Immature natural killer cell (primary cell): ENCODE data around the gene UTP20. TPM values are rescaled to one million over a fixed set of nuclear protein-coding genes. Genes with fewer than 3 reads are reported as not detected.

Experiments
- DNase-seq, 3 donors: peaks; one replicate each; pipeline ENCODE4 v3.0.0; 2022; ENCODE audit warnings: mixed read lengths in 1 of 3
- H3K27ac Mint-ChIP-seq, 6 donors: one replicate each; pipeline ENCODE4 v1.8.0; 2020; ENCODE audit warnings: mixed read lengths in 6 of 6, mild to moderate bottlenecking in 5 of 6, inconsistent platforms in 4 of 6, moderate library complexity in 3 of 6
- H3K27me3 Mint-ChIP-seq, 3 donors: one replicate each; pipeline ENCODE4 v1.8.0; 2020 to 2021; ENCODE audit warnings: low read depth in 3 of 3, mild to moderate bottlenecking in 3 of 3, mixed read lengths in 3 of 3, moderate library complexity in 3 of 3, inconsistent platforms in 1 of 3
- H3K36me3 Mint-ChIP-seq, 3 donors: one replicate each; pipeline ENCODE4 v1.8.0; 2020; ENCODE audit warnings: mixed read lengths in 3 of 3, inconsistent platforms in 2 of 3, mild to moderate bottlenecking in 2 of 3
- H3K4me1 Mint-ChIP-seq, 2 donors: one replicate each; pipeline ENCODE4 v1.8.0; 2020; ENCODE audit warnings: inconsistent platforms in 2 of 2, mild to moderate bottlenecking in 2 of 2, mixed read lengths in 2 of 2, moderate library complexity in 1 of 2
- H3K4me3 Mint-ChIP-seq, 5 donors: one replicate each; pipeline ENCODE4 v1.8.0; 2020; ENCODE audit warnings: mild to moderate bottlenecking in 5 of 5, mixed read lengths in 5 of 5, inconsistent platforms in 3 of 5, moderate library complexity in 3 of 5
- H3K9me3 Mint-ChIP-seq, 6 donors: one replicate each; pipeline ENCODE4 v1.8.0; 2020; ENCODE audit warnings: mild to moderate bottlenecking in 6 of 6, mixed read lengths in 6 of 6, inconsistent platforms in 4 of 6, moderate library complexity in 3 of 6
- polyA plus RNA-seq, 3 donors: library from polyadenylated mRNA; unstranded; fragments of 300-500 nt; fragmentation: Illumina TruSeq; gene quantifications; one replicate each; pipeline ENCODE4 v1.2.3, GENCODE V29; 2021

The UTP20 gene
- 1 to 10 TPM; 1.2 to 4.8 (median 1.9) TPM for polyA plus RNA-seq

DNA sequence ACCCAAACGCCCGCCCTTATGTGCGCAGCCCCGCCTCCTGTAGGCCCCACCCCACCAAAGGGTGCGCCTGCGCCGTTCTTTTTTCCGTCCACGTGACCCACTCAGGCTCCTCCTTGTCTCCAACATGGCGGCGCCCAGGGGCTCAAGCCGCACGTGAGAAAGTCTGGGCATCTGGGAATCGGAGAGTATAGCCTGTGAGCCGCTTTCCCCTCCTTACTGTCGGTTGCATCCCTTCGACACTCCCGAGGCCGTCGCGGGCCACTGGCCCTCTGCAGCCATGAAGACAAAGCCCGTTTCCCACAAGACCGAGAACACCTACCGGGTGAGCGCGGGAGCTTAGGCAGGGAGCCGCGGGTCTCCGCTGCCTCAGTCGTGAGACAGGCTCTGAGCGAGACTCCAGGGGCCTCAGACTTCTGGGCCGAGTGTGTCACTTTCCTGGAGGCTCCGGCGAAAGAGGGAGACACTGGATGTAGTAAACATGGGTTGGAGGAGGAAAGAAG is at the start of gene UTP20:
TSS of gene UTP20 (plus strand) at position 100 of the 500 bp plus-strand sequence. CDS start at position 278, 178 bp downstream.
- H3K9me3 Mint-ChIP-seq, result no peaks in the 10 kb centered on the region
- H3K27ac Mint-ChIP-seq, result peak within 1 kb of the TSS in 5 of 6 donors; percentile 46 to 84 (median 68)
- peaks cover 0 to 4% (median 3%) of the 10 kb centered on the region in 3 donors for H3K36me3 Mint-ChIP-seq
- H3K4me3 Mint-ChIP-seq, result peak within 1 kb of the TSS; percentile 92 to 96 (median 94)
- peaks cover 0 to 7% (median 5%) of the 10 kb centered on the region in 3 donors for H3K27me3 Mint-ChIP-seq
- peak; percentile 88 to 91 (median 88) for DNase-seq
- peaks cover 11 to 17% of the 10 kb centered on the region in 2 donors for H3K4me1 Mint-ChIP-seq

DNA sequence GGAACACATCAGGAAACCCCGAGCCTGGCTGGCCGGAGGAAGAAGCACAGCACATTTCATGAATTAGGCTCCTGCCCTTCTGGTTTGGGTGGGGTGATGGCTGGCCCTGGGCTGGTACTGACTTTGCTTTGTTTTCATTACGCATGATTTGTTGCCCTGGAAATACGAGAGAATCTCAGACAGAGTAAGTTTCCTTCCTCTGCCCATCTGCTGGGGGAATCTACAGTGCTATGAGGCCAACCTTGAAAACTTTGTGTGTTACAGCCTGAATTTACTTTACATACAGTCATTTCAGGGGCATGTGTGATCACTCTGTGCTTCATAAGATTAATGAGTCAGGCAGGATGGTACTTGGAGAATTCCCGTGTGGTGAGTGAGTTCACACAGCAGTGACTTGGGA is 49.4 kb upstream of the UTP20 start:
- H3K4me3 Mint-ChIP-seq, result no peak overlapping the region
- H3K36me3 Mint-ChIP-seq, result no peaks in the 10 kb centered on the region
- H3K9me3 Mint-ChIP-seq, result peaks cover 0 to 8% (median 0%) of the 10 kb centered on the region in 6 donors
- H3K27ac Mint-ChIP-seq, result no peak overlapping the region
- H3K4me1 Mint-ChIP-seq, result no peaks in the 10 kb centered on the region
- peaks cover 0 to 16% (median 3%) of the 10 kb centered on the region in 3 donors for H3K27me3 Mint-ChIP-seq
- DNase-seq, result no peak

DNA sequence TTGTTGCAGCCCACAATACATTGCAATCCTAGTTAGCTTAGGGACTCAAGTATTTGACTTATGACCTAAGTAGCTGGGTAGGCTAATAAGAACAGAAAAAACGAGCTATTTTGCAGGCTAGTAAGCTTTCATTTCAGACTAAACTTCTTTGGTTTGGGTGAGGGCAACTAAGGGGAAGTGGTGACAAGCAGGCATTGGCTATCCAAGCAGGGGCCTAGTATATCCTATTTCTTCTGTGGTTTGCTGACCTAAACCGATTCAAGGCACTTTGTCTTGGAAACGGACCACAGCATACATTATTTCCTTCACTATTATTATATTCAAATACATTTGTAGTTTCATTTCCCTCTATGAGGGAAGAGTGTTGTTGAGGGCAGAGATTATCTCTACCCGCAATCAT is 48.3 kb upstream of the UTP20 start:
- H3K4me1 Mint-ChIP-seq, result no peaks in the 10 kb centered on the region
- H3K27me3 Mint-ChIP-seq, result peaks cover 0 to 13% (median 3%) of the 10 kb centered on the region in 3 donors
- no peak for DNase-seq
- no peaks in the 10 kb centered on the region for H3K36me3 Mint-ChIP-seq
- H3K4me3 Mint-ChIP-seq, result no peak overlapping the region
- no peak overlapping the region for H3K27ac Mint-ChIP-seq
- peaks cover 0 to 8% (median 0%) of the 10 kb centered on the region in 6 donors for H3K9me3 Mint-ChIP-seq

DNA sequence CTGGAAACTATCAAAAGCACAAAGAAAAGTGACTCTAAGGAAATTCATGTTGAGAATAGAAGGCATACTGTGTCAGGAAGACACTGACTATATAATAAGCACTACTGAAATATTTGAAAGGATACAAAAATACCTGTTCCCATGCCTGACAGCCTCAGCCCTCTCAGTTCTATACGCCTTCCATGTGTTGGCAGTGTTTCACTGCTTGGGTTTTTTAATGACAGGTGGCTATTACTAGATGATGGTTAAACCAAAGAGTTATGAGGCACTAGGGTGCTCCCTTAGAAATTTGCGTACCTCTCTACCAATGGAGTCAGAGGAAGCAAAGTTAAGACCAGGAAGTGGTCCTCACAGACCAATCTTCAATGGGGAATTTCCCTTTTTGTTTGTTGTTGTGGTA is 44.2 kb upstream of the UTP20 start:
- Mint-ChIP-seq H3K27me3 (peaks cover 0 to 6% (median 3%) of the 10 kb centered on the region in 3 donors), H3K4me1 (no peaks in the 10 kb centered on the region), H3K27ac (no peak overlapping the region), H3K36me3 (no peaks in the 10 kb centered on the region), H3K4me3 (no peak overlapping the region), H3K9me3 (peaks cover 0 to 8% (median 0%) of the 10 kb centered on the region in 6 donors)
- DNase-seq, result no peak

DNA sequence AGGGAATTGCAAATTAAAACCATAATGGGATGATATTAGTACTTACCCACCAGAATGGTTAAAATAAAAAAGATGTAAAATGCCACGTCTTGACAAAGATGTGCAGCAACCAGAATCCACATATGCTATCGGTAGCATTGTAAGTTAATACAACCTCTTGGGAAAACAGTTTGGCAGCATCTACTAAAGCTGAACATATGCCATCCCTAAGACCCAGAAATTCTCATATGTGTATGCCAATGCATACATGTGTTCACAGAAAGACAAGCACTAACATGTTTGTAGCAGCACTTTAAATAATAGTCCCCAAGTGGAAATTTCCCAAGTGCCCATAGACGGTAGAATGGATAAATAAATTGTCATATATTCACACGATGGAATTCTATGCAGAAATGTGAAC is 41.6 kb upstream of the UTP20 start:
- H3K4me1 Mint-ChIP-seq, result no peaks in the 10 kb centered on the region
- H3K4me3 Mint-ChIP-seq, result no peak overlapping the region
- no peak for DNase-seq
- peaks cover 0 to 6% (median 6%) of the 10 kb centered on the region in 3 donors for H3K27me3 Mint-ChIP-seq
- peaks cover 0 to 5% (median 0%) of the 10 kb centered on the region in 6 donors for H3K9me3 Mint-ChIP-seq
- H3K36me3 Mint-ChIP-seq, result no peaks in the 10 kb centered on the region
- H3K27ac Mint-ChIP-seq, result no peak overlapping the region

DNA sequence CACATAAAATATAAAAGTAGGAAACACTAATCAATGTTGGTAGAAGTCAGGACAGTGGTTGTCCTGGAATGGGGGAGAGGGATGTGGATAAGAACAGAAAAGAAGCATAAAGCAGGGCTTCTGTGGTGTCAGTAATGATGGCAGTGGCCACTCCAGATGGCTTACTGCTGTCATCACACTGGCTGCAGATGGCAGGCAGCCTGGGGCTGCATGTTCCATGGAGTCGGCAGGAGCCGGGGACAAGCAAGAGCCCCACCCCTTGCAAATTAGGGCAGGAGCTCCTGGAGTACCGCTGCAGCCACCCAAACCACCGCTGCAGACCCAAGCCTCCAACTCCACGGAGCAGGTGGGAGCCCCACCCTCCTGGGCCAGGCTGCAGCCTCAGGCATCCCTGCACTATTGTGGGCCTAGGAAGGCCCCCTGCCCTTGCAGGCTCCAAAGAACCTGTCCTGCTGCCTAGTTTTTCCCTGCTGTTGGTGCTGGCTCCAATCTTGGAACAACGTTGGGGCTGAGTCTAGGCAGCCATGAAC is 41.0 kb upstream of the UTP20 start:
- no peak overlapping the region for H3K4me3 Mint-ChIP-seq
- DNase-seq, result no peak
- H3K27me3 Mint-ChIP-seq, result peaks cover 0 to 6% (median 5%) of the 10 kb centered on the region in 3 donors
- no peaks in the 10 kb centered on the region for H3K36me3 Mint-ChIP-seq
- H3K9me3 Mint-ChIP-seq, result peaks cover 0 to 5% (median 0%) of the 10 kb centered on the region in 6 donors
- no peak overlapping the region for H3K27ac Mint-ChIP-seq
- no peaks in the 10 kb centered on the region for H3K4me1 Mint-ChIP-seq

DNA sequence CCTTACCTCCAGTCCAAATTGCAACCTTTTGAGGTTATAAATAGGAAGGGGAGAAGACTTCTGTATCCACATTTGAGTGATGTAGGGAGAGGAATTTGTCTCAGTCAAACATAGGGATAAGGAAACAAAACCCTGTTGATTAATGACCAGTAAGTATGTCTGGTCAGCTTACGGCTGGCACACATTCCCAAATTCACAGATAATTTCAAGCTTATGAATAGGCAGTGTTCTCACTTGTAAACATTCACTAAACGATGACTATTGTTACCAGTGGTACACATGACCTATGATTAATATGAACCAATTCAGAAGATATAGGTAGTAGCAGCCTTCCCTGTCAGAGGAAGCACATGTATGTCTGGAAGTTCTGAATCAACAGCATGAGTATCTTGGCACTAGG is 36.8 kb upstream of the UTP20 start:
- Mint-ChIP-seq H3K27me3 (peaks cover 3 to 8% (median 3%) of the 10 kb centered on the region in 3 donors), H3K4me1 (no peaks in the 10 kb centered on the region), H3K27ac (no peak overlapping the region), H3K9me3 (peaks cover 0 to 5% (median 0%) of the 10 kb centered on the region in 6 donors), H3K36me3 (no peaks in the 10 kb centered on the region), H3K4me3 (no peak overlapping the region)
- no peak for DNase-seq

DNA sequence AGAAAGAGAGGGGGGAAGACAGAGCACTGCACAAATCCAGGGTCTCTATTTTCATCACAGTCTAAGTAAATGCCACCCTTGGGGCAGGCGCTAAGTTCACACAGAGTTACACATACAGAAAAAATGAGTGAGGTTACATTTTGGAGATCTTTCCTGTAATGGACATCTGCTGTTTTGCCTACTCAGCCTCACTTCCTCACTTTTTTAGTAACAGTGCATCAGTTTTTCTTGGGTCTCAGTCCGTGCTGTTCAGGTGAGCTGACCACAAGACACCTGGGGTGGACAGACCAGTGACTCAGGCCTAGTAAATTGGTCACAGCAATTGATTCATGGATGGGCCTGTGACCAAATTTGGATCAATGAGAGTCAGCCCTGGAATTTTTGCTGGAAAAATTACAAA is 36.3 kb upstream of the UTP20 start:
- H3K4me3 Mint-ChIP-seq, result no peak overlapping the region
- H3K27me3 Mint-ChIP-seq, result peaks cover 3 to 5% (median 3%) of the 10 kb centered on the region in 3 donors
- H3K4me1 Mint-ChIP-seq, result no peaks in the 10 kb centered on the region
- H3K9me3 Mint-ChIP-seq, result peaks cover 0 to 2% (median 0%) of the 10 kb centered on the region in 6 donors
- H3K27ac Mint-ChIP-seq, result no peak overlapping the region
- DNase-seq, result no peak
- no peaks in the 10 kb centered on the region for H3K36me3 Mint-ChIP-seq

DNA sequence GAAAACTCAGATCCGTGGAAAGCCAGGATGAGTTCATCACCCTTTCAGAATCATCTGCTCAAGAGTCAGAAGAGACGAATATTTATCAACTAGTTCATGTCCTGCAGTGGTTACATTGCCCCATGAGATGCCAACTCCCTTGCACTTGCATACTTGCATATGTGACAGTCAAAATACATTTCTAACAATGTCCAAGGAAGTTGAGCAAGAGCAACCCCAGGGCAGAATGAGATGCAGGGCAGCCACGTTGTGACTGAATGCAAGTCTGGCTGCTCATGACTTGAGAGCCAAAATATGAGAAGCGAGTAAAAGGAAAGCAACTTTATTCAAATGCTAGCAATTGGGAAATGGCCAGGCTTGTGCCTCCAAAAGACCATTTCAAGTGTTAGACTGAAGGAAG is 23.6 kb upstream of the UTP20 start:
- no peaks in the 10 kb centered on the region for H3K36me3 Mint-ChIP-seq

DNA sequence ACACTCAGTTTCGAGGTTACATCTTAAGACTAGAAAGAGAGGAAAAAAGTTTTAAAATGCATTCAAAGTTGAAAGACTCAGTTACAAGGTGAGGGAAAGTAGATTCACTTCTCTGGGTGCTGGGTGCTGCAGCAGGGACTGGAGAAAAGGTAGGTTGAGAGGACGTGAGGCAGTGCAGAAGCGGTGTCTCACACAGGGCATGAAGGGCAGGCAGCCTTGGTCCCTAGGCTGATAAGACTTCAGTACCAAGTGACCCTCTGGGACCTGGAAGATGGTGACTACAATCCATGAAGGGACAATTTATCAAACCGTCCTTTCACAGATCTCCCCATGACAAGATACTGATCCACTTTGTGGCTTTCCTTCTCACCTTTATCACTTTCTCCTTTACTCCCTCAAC is 22.5 kb upstream of the UTP20 start:
- Mint-ChIP-seq H3K4me3 (no peak overlapping the region), H3K27me3 (peaks cover 3 to 7% (median 6%) of the 10 kb centered on the region in 3 donors), H3K9me3 (peaks cover 0 to 5% (median 0%) of the 10 kb centered on the region in 6 donors), H3K36me3 (no peaks in the 10 kb centered on the region), H3K4me1 (no peaks in the 10 kb centered on the region), H3K27ac (no peak overlapping the region)
- DNase-seq, result no peak

More for the DNA sequence above, 23.6 kb upstream of the UTP20 start:
- H3K4me3 Mint-ChIP-seq, result no peak overlapping the region
- no peaks in the 10 kb centered on the region for H3K4me1 Mint-ChIP-seq
- peaks cover 5 to 7% (median 6%) of the 10 kb centered on the region in 3 donors for H3K27me3 Mint-ChIP-seq
- no peak for DNase-seq
- H3K9me3 Mint-ChIP-seq, result peaks cover 0 to 5% (median 0%) of the 10 kb centered on the region in 6 donors
- H3K27ac Mint-ChIP-seq, result no peak overlapping the region

DNA sequence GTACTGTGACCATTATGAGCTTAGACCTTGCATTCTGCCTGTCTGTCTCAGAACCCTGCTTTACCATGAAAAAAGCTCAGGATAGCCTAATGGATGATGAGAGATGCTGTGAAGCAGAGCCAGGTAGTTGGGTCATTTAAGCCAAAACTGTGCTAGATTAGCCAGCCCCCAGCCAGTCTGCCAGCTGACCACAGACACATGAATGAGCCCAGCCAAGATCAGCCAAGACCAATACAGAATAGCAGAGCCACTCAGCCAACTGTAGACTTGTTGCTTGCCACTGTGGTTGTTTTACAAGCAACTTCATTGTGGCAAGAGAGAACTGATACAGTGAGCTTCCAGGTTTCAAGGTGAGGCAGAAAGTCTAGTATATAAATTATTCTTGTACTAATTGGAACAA is 12.8 kb upstream of the UTP20 start:
- Mint-ChIP-seq H3K36me3 (no peaks in the 10 kb centered on the region), H3K27me3 (peaks cover 0 to 20% (median 11%) of the 10 kb centered on the region in 3 donors), H3K9me3 (peaks cover 0 to 12% (median 0%) of the 10 kb centered on the region in 6 donors), H3K4me1 (no peaks in the 10 kb centered on the region), H3K27ac (no peak overlapping the region), H3K4me3 (no peak overlapping the region)
- DNase-seq, result no peak

DNA sequence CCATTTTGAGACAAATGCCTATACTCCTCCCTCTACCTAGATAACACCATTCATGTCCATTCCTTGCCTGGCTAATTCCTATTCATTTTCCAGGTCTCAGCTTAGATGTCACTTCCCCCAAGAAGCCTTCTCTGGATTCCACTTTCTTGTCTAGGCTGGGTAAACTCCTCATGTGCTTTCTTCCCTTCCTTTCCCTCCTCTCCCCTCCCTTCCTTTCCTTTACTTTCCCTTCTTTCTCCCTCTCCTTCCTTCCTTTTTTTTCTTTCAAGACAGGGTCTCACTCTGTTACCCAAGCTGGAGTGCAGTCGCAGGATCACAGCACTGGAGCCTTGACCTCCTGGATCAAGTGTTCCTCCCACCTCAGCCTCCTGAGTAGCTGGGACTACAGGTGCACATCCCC is 3.5 kb upstream of the UTP20 start:
- Mint-ChIP-seq H3K4me3 (no peak overlapping the region), H3K36me3 (no peaks in the 10 kb centered on the region)

DNA sequence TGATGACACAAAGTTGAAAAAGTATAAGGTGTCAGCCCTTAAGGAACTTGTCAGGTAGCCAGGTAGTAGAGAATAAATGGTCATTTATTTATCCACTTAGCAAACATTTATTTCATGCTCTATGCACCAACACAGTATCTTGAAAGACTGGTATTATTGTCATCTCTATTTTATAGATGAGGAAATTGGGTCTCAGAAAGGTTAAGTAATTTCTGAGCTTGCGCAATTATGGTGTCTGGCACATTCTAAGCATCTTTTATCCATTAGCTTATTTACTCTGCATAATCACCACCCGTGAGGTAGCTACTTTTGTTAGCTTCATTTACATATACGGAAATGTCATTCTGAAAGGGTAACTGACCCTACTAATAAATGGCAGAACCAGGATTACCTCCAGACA is 2.5 kb upstream of the UTP20 start:
- H3K36me3 Mint-ChIP-seq, result no peaks in the 10 kb centered on the region
- no peak overlapping the region for H3K4me3 Mint-ChIP-seq
- no peaks in the 10 kb centered on the region for H3K9me3 Mint-ChIP-seq
- peaks cover 11 to 17% of the 10 kb centered on the region in 2 donors for H3K4me1 Mint-ChIP-seq
- DNase-seq, result no peak
- peaks cover 0 to 13% (median 5%) of the 10 kb centered on the region in 3 donors for H3K27me3 Mint-ChIP-seq
- H3K27ac Mint-ChIP-seq, result no peak overlapping the region

More for the DNA sequence above, 3.5 kb upstream of the UTP20 start:
- Mint-ChIP-seq H3K27me3 (peaks cover 0 to 13% (median 12%) of the 10 kb centered on the region in 3 donors), H3K27ac (no peak overlapping the region), H3K9me3 (no peaks in the 10 kb centered on the region), H3K4me1 (peaks cover 11 to 17% of the 10 kb centered on the region in 2 donors)
- DNase-seq, result no peak

DNA sequence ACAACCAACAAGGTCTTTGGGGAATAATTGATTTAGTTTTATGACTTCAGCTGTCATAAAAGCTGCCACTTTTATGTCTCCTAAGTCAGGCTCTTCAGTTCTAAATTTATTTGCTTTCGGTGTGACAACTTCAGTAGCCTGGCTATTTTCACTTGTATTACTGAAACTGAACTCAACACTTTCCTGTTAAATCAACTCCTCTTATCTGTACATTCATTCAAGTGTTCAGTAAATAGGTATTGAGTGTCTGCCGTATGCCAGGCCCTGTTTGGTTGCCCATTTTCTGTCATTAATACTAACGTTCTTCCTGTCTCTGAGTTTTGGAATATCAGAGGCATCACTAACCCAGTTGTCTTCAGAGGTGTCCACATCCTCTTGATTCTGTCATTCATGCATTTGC is 7.5 kb downstream of the UTP20 start:
- Mint-ChIP-seq H3K9me3 (no peaks in the 10 kb centered on the region), H3K4me3 (no peak overlapping the region), H3K27me3 (no peaks in the 10 kb centered on the region), H3K27ac (peak overlapping the region in 1 of 6 donors; percentile 30), H3K36me3 (peaks cover 28 to 37% (median 35%) of the 10 kb centered on the region in 3 donors), H3K4me1 (no peaks in the 10 kb centered on the region)
- no peak for DNase-seq

DNA sequence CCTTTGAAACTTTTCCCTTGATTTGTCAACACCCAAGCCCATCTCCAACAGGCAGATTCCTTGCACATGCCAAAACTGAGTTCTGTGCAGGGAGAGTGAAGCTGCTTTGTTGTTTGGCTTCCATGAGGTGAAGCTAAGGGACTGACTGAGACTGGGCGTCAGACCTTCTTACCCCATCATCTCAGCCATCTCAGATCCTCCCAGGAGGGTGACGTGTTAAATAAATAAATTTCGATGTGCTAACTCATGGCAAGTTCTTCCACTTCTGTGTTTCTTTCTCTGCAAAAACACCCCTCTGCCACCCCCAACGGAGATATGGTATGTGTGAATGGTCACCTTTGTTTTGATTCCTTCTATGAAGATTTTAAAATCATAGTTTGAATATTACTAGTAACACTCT is 17.8 kb downstream of the UTP20 start:
- H3K27ac Mint-ChIP-seq, result no peak overlapping the region
- H3K9me3 Mint-ChIP-seq, result no peaks in the 10 kb centered on the region
- H3K27me3 Mint-ChIP-seq, result no peaks in the 10 kb centered on the region
- no peak overlapping the region for H3K4me3 Mint-ChIP-seq
- no peak for DNase-seq
- H3K4me1 Mint-ChIP-seq, result no peaks in the 10 kb centered on the region
- peaks cover 38 to 51% (median 39%) of the 10 kb centered on the region in 3 donors for H3K36me3 Mint-ChIP-seq
